ENCODE results near the gene OPHN1.

The OPHN1 gene

GRCh38 chrX:68429216-68429615 is 4.1 kb downstream of the OPHN1 start:
- DNase-seq (ENCODE audit: low spot score), result no peak
- H3K27ac ChIP-seq, result no peak overlapping the region
- CTCF ChIA-PET, result no interaction called here
- no peak for TF ChIP-seq CTCF (conservative IDR thresholded peaks at IDR 0.05; ENCODE audit: low read depth)
- POLR2A ChIA-PET (ENCODE audit: low non-redundant PET), result no interaction called here

- DNase-seq (ENCODE audit: low spot score), result peak; percentile 41
- CTCF ChIA-PET, result no interaction called here
Measured at GRCh38 chrX:68428431-68428830, 4.9 kb downstream of the OPHN1 start.

DNA sequence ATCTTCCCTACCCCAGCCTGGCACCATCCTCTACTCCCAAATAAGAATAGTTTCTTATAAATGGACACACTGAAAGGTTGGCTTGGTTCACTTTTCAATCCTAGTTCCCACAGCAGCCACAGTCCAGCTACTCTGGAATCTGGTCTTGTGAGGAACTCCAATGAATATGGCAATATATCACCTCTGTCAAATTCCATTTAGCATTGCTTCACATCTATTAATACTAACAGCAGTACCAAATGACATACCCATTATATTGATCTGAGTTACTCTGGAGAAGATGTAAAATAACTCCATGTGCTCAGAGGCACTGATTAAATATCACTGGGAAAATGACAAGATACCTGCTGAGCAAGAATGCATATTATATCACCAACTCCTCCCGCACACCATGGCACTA is 8.6 kb downstream of the OPHN1 start:
- no peak for TF ChIP-seq CTCF (conservative IDR thresholded peaks at IDR 0.05; ENCODE audit: low read depth)
- H3K27ac ChIP-seq, result no peak overlapping the region
- DNase-seq (ENCODE audit: low spot score), result no peak
- CTCF ChIA-PET, result interaction anchor here (0.7 kb wide), 1 partner anchor 56 kb away, joined by 3 read pairs; no protein-coding TSS in a partner anchor
- POLR2A ChIA-PET (ENCODE audit: low non-redundant PET), result no interaction called here

More at GRCh38 chrX:68428431-68428830, 4.9 kb downstream of the OPHN1 start:
- TF ChIP-seq CTCF (conservative IDR thresholded peaks at IDR 0.05; ENCODE audit: low read depth), result no peak
- no peak overlapping the region for H3K27ac ChIP-seq
- POLR2A ChIA-PET (ENCODE audit: low non-redundant PET), result no interaction called here

GRCh38 chrX:68422478-68422877 is 10.8 kb downstream of the OPHN1 start:
- no peak for DNase-seq (ENCODE audit: low spot score)
- no peak for TF ChIP-seq CTCF (conservative IDR thresholded peaks at IDR 0.05; ENCODE audit: low read depth)
- ChIA-PET POLR2A (ENCODE audit: low non-redundant PET) (no interaction called here), CTCF (interaction anchor here (0.8 kb wide), 1 partner anchor 226 kb away, joined by 4 read pairs; no protein-coding TSS in a partner anchor)
- no peak overlapping the region for H3K27ac ChIP-seq

- TF ChIP-seq CTCF (conservative IDR thresholded peaks at IDR 0.05; ENCODE audit: low read depth), result no peak
- CTCF ChIA-PET, result no interaction called here
- DNase-seq (ENCODE audit: low spot score), result no peak
- no peak overlapping the region for H3K27ac ChIP-seq
- POLR2A ChIA-PET (ENCODE audit: low non-redundant PET), result no interaction called here
Measured at GRCh38 chrX:68421636-68422035, 11.7 kb downstream of the OPHN1 start.

GRCh38 chrX:68420559-68420958 is 12.7 kb downstream of the OPHN1 start:
- DNase-seq (ENCODE audit: low spot score), result no peak
- POLR2A ChIA-PET (ENCODE audit: low non-redundant PET), result no interaction called here
- CTCF ChIA-PET, result no interaction called here
- no peak overlapping the region for H3K27ac ChIP-seq
- TF ChIP-seq CTCF (conservative IDR thresholded peaks at IDR 0.05; ENCODE audit: low read depth), result no peak

GRCh38 chrX:68419975-68420374 is 13.3 kb downstream of the OPHN1 start:
- POLR2A ChIA-PET (ENCODE audit: low non-redundant PET), result no interaction called here
- CTCF ChIA-PET, result no interaction called here
- no peak for TF ChIP-seq CTCF (conservative IDR thresholded peaks at IDR 0.05; ENCODE audit: low read depth)
- DNase-seq (ENCODE audit: low spot score), result no peak
- H3K27ac ChIP-seq, result no peak overlapping the region

All from RWPE1 (cell line).